Stimulated activated CD8-positive, alpha-beta memory T cell treated with anti-CD3 and anti-CD28 coated beads, Interleukin-2, amount 100 ng/mL, for 48 hours (primary cell): Measurements from ENCODE around the gene SOCS1.
A peak's percentile ranks its signal among the peaks of the same experiment; 100 is the strongest.

Experiments used
- DNase-seq, 2 donors: peaks; one replicate each; pipeline ENCODE4 v3.0.0-alpha.2; 2020; ENCODE audit warnings: low read depth in 2 of 2

Gene SOCS1

DNA sequence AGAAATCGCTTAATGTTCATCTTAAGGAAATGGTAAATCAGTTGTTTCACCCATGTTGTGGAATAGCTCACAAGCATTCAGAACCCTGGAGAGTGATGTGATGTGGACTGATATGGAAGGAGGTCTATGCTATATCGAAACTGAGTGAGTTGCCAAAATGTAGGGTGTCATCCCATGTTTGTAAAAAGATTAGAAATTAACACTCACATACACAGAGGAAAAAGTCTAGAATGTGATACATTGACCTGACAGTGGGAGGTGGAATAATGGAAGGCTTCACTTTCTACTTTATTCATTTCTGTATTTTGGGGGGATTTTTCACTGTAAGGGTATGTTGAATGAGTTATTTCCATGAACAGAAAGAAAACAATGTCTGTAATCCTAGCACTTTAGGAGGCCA, 29.8 kb upstream of the SOCS1 start:
- DNase-seq: no peak

DNA sequence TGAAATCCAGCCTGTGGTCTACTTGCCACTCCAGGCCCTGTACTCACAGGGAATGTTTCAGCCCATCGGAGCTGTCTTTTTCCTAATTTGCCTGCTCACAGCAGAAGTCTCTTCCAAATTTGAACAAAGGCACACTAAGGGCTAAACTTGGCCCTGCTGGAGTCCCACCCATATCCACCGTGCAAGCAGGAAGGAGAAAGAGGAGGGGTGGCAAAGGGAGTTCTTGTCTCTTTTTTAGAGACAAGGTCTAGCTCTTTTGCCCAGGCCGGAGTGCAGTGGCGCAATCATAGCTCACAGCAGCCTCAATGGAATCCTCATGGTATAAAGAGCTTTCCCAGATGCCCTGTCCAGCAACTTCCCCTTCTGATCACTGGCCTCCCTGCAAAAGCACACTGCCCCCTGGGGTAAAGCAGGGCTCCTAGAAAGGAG, 27.8 kb upstream of the SOCS1 start:
- DNase-seq: no peak

DNA sequence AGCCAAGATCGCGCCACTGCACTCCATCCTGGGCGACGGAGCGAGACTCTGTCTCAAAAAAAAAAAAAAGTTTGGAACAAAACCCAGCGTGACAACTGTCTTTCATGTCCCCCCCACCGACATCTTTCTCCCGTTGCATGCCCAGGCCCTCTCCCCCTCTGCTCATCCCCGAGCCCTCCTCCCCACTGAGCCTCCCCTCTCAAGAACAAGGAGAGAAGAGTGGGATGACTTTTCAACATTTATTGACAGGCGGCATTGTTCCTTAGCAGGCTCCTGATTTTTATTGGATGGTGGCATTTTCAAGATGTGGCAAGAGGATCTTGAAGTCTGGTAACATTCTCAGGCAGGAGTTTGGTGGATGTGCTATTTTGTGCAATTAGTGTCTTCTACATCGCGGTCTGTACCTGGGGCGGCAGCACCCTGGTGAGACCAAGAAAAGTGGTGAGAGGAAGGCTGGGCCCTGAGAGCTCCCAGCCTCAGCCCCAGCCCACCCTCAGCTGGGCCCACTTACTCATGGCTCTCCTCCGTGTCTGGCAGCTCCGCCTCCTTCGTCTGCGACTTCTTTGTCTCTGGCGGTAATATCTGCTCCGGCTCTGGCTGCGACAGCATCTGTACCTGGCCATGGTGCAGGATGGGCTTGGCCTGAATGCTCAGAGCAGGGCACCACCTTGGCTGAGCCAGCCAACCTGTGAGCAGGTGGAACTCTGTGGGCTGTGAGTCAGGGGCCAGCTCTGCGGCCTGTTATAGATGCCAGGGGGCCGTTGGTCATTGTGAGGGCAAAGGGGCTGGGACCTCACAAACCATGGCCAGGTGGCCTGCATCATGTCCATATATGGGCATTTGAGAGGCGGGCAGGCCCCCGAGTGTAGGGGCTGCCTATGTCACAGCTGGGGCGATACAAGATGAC, 24.9 kb upstream of the SOCS1 start, which contains the start of gene PRM1:
Gene PRM1 (minus strand): TSS at position 715 of the 907 bp plus-strand sequence. CDS start 92 bp downstream, at position 623.
- DNase-seq: no peak

DNA sequence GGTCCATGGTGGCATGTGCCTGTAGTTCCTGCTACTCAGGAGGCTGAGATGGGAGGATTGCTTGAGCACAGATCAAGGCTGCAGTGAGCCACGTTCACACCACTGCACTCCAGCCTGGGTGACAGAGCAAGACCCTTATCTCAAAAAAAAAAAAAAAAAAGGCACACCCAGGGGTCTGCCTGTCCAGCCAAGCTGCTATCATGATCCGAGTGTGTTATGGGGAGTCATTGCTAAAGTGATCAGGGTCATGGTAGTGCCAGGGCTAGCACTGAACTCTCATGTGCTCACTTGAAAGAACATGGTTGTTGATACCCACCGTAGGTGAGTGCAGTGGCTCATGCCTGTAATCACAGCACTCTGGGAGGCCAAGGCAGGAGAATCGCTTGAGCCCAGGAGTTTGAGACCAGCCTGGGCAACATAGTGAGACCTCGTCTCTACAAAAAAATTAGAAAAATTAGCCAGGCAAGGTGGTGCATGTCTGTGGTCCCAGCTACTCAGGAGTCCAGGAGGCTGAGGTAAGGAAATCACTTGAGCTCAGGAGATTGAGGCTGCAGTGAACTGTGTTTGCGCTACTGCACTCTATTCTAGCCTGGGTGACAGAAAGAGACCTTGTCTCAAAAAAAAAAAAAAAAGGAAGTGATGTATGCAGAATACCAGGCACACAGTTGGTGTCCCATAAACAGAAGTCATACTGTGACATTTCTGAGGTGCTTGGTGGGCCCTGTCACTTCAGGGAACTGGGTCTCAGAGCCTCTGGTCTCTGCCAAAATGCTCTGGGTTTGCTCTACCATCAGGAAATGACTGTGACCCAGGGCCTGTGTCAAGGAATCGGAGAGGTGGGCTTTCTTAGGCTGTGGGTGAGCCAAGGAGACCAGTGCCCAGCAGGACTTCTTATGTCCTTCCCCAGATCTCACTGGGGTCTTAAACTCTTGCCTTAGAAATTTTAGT, 23.0 kb upstream of the SOCS1 start:
- DNase-seq: no peak

DNA sequence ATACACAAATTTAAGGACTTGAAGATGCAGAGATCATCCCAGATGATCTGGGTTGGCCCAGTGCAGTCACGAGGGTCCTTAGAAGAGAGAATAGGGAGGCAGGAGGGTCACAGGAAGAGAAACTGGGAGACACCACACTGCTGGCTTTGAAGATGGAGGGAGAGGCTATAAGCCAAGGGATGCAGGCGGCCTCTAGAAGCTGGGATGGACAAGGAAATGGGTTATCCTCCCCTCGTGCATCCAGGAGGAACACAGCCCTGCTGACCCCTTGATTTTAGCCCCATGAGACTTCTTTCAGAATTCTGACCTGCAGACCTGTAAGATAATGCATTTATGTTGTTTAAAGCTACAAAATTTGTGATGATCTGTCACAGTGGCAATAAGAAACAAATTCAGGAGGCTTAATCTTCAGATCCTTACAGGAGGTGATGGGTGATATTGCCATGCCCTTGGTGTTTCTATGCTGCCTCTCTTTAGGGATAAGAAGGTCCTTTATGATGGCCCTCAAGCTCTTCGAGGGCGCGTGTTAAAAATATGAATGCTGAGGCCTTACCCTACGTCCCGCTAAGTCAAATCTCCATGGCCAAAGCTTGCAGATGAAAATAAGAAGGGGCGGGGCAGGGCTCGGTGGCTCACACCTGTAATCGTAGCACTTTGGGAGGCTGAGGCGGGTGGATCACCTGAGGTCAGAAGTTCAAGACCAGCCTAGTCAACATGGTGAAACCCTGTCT, 21.8 kb upstream of the SOCS1 start:
- no peak for DNase-seq

DNA sequence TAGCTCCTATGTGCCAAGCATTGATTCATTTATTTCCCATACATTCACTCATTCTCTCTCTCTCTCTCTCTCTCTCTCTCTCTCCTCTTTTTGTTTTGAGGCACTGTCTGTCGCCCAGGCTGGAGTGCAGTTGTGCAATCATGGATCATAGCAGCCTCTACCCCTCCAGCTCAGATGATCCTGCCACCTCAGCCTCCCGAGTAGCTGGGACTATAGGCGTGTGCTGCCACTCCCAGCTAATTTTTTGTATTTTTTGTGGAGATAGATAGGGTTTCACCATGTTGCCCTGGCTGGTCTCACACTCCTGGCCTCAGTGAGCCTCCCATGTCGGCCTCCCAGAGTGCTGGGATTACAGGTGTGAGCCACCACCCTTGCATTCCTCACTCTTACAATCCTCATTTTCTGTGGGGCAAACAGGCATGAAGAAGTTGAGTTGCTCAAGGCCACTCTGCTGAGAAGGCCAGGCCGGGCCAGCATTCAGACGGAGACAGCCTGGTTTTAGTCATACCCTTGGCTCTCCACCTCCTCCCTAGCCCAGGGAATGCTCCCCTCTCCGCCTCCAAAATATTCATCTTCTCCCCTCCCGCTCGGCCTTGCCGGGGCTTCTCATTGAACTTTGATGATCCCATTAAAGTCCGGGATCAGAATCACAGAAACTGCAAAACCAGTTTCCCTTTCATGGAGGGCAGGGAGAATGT, 21.0 kb upstream of the SOCS1 start:
- DNase-seq: no peak

DNA sequence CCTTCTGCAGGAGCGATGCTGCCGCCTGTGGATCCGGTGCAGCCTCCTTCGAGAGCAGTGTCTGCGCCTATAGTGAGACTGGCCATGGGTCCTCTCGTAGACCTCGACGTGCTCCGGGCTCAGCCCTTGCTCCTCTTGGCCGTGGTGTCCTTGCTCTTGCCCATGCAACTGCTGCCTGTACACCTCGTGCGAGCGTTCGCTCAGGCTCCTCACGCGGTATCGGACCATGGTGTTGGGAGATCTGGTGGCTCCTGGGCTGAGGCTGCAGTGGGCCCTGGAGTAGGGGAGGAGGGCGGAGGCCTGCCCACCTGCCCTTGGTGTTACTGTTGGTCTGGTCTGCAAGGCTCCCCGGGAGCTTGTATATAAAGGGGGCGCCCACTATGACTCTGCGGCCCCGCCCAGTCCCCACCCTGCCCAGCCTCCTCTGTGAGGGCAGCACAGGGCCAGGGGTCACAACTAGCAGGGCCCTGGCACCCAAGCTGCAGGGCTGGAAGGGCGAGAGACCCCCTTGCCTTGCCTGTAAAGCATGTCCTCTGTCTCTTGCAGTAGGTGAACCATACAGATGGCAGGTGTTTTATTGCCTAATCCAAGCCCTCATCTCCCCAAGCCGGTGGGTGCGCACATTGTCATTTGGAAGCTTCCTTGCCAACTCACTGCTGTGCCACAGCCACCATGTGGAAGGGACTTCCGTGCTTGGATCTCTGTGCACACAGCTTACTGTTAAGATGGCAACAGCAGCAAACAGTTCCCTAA, 20.3 kb upstream of the SOCS1 start, which contains the start of gene PRM2:
Gene PRM2 (minus strand): TSS at position 338 of the 753 bp plus-strand sequence. CDS start 110 bp downstream, at position 228.
- DNase-seq: no peak

DNA sequence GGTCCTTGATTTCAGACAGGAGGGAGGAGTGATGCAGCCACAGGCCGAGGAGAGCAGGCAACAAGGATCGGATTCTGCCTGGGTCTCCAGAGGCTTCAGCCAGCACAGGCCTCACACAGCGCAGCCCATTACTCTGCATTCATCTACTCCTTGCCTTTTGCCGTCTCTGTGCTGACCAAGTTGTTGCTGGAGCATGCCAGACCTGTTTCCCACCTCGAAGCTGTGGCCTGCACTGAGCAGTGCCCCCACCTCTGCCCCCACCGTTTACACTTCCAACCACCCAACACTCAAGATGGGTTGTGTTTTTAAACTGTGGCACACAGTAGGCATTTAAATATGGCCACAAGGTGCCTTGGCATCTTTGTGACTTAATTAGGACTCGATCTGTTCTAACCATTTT, 19.0 kb upstream of the SOCS1 start:
- no peak for DNase-seq

DNA sequence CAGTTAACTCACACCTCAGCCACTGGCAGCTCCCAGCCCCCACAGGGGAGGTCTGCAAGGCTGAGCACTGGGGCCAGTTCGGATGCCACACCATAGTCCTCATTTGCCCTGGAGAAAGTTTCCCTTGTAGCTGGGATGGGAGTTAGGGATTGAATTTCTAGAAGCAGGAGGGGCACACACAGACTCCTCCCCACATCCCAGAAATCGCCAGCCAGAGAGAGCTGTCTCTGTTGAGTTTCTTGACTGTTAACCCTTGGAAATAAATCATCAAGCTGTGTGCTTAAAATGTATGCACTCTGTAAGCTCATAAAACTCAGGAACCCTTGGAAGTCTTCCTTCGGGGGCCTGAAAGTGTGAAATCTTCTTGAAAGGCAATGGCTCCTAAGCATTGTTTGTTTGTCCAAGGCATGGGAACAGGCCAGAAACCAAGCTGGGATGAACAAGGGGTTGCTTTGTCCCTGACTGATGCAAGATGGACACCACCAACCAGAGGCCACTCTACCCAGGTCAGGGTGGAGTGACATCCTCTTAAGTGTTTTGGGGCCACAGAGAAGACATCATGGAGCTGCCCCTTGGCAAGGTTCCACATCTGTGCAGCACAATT, 17.8 kb upstream of the SOCS1 start:
- no peak for DNase-seq

DNA sequence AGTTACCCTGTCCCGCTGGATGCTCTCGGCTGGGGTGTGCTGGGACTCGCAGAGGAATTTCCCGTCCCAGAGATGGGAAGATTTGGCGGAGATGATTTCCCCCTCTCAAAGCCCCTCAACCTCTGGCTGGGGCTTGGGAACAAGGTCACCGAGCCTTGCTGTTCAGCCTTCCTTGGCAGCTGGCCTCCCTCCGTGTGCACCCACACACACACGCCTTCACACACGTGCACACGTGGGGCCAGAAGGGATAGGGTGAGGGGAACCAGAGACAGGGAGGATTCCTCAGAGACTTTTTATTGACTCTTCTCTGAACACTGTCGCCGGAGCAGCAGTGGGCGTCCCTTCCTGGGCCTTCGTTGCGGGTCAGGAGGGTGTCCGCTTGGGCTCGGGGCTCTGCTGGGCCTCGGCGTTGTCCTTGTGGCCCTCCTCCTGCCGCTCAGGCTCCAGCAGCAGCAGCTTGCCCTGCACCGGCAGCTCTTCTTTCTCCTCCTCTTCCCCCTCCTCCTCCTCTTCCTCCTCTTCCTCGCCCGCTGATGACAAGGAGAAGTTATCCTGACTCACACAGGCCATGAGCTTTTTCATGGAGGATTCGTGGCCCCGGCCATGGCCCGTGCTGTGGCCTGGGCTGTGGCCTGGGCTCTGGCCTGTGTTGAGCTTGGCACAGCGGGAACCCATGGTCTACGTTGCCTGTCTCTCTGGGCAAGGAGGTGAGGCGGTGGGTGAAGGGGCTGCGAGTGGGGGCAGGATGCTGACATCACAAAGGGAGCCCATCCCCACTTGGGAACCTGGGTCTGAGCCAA, 17.1 kb upstream of the SOCS1 start, which contains the start of gene PRM3:
Gene PRM3 (minus strand): TSS at position 709 of the 800 bp plus-strand sequence. CDS start 34 bp downstream, at position 675.
- no peak for DNase-seq

DNA sequence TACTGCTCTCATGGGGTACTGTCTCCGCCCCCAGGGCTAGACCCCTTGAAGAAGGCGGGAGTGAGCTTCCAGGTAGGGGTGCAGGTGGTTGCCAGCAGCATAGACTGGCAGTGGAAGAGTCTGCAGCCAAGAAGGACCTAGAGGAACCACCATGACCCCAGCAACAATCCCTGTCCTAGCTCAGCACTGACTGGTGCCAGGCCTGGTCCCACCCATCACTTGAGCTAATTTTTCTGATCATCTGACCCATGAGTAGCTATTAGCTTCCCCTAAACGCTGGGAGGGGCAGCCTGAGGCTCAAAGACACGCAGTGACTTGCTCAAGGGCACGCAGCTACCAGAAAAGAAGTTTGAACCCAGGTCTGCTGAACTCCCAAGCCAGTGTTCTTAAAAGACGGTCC, 16.5 kb upstream of the SOCS1 start:
- DNase-seq: no peak

DNA sequence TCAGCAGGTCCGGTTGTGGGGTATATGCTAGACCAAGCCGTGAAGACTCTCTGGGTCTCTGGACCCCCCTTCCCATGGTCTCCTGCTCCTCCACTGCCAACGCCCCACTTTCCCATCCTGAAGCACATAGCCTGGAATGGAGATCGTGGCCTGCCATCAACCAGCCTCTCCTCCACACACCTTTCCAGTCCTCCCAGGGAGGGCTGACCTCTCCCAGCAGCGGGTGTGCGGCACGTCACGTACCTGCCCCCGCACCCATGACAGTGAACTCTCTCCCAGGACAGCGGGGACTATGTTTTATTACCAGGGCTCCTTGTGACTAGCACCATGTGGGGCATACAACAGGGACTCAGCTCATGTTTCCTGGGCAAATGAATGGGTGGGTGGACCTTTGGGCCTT, 15.6 kb upstream of the SOCS1 start:
- no peak for DNase-seq

DNA sequence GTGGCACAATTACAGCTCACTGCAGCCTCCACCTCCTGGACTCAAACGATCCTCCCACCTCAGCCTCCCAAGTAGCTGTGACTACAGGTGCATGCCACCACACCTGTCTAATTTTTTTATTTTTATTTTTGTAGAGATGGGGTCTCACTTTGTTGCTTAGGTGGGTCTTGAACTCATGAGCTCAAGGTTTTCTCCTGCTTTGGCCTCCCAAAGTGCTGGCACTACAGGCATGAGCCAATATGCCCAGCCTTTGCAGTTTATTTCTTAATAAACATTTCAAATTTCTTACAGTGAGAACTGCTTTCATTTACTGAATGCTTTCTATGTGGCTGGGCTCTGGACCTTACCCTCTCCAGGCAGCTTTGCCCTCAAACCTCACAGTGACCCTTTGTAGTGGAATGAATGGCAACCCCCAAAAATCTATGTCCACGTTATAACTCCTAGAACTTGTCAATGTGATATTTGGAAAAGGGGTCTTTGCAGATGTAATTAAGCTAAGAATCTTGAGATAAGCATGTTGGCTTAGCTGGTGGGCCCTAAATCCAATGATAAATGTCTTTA, 14.7 kb upstream of the SOCS1 start:
- no peak for DNase-seq

DNA sequence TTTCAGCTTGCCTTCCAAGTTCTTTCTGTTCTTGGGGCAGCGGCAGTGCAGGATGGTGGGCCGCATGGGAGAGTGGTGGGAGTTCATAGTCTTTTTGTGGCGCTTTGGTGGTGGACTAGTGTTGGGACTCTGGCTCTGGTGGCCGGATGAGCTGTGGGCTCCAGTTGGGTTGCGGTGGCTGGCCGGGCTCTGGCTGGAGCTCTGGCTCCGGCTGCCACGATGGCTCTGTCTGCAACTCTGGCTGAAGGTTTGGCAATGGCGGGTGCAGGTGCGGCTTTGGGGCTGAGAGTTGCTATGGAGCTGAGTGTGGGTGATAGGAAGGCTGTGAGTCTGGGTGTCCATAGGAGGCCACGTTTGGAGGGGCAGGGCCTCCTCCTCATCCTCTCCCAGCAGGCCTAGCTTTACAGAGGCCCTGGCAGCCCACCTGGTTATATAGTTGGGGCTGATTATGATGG, 12.9 kb upstream of the SOCS1 start, which contains the start of gene TNP2:
Gene TNP2 (minus strand): TSS at position 405 of the 455 bp plus-strand sequence. CDS start 63 bp downstream, at position 342.
- no peak for DNase-seq

DNA sequence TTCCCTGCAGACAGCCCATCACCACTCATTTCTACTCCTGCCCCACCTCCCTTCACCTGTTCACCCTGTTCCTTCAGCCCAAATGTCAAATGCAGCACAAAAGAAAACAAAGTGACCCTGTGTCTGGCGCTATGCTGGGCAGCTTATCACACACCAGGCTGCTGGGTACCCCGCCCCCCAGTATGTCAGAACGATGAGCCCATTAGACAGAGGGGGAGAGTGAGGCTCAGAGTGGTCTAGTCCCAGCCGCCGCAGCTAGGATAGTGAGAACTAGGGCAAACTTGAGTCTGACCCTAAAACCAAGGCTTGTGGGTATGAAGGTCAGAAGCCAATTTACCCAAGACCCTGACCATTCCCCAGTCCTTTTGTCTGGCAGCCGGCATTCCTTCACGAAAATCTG, 9.1 kb upstream of the SOCS1 start:
- DNase-seq: no peak

DNA sequence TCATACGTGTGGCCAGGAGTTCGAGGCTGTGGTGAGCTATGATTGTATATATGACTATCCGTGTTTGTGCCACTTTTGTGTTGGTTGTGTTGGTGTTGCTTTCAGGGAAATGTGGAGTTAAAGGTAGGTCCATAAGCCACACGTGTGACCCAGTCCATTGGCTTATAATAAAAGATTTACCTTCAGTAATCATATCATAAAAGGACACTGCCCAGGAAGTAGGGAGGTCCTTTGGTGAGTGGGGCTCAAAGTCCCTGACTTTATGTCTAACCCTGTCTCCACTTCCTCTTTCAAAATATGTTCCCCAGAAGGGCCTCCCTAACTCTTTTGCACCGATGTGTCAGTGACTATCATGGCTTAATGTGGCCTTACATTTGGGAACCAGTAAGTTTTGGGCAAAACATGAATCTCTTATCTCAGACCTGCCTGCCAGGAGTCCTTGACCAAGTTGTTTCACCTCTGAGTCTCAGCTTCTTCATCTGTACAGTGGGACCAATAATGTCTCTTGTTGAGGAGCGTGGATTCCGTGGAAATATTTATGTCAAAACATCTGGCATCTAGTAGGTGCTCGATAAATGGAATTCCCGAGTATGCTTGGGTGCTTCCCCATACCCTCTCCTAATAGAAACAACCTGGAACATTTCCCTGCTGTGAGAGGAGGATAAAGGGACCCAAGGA, 8.3 kb upstream of the SOCS1 start:
- DNase-seq: no peak

DNA sequence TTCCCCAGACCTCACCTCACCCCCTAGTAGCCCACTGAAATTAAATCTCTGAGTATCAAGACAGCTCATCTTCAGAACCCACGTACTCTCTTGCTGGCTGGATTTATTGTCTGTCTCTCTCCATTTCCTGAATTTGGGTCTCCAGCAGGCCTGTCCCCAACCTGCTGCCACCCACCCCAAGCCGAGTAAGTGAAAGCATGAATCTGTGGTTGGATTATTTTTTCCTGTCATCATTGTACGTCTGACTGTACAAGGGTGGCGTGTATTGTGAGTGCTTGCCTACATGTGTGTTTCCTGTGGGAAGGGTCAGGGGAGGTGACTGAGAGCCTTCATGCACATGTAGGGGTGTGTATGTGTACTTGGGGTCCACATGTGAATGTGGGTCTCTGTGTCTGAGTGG, 7.7 kb upstream of the SOCS1 start:
- DNase-seq: peak in 1 of 2 donors; percentile 39

DNA sequence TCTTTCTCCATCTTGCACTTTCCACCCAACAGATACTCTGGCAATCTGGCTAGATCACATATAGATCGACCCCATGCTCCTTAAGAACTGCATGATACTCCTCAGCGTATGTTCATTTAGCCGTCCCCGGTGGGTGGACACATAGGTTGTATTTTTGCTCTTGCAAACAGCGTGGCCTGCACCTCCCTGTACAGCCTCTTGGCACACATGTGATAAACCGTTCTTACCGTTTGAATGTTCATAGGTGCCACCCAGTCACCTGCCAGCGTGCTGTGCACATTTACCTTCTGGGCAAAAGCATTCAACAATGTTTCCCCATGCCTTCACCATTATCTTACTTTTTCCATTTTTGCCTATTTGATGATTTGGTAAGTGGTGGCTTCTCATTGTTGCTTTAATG, 6.9 kb upstream of the SOCS1 start:
- no peak for DNase-seq
